ENCODE results near the gene ELF4. TPM values are rescaled to one million over a fixed set of nuclear protein-coding genes. Genes with fewer than 3 reads are reported as not detected.
A peak's percentile ranks its signal among the peaks of the same experiment; 100 is the strongest.

Gene ELF4
- polyA plus RNA-seq, 1 donor from 2014 or later, result not detected

DNA sequence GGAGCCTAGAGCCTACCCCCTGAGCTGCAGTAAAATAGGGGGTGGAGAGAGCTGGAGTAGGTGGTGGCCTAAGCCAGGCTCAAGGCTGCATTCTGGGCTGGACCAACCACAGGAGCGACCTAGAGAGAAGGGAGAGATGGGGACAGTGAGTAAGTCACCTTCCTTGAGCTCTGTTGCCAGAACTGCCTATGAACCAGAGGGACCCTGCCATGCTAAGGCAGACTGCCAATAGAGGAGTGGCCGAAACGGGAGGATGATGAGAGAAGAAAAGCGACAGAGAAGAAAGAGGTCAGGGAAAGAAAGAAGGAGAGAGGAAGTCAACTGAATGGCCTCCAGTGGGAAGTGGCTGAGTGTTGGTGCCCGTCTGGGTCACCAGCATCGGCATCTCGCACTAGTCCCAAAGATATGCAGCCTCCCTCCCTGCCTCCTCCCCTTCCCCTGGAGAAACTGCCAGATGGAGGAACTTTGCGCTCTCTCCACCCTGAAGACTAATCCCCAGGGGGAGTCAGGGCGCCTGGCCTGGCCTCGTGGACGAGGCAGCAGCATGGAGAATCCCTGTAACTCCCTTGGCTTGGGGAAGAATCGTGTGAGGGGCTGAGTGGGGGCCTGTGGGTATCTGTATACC lies 28.8 kb downstream of the ELF4 start (continued):
- no peak for TF ChIP-seq EP300 (conservative IDR thresholded peaks at IDR 0.05; ENCODE audit: poor library complexity, severe bottlenecking)

GRCh38 chrX:130080791-130081367 lies 29.4 kb downstream of the ELF4 start:
- H3K9ac ChIP-seq (ENCODE audit: low read length), result no peak overlapping the region
- no peaks in the 10 kb centered on the region for H3K36me3 ChIP-seq (ENCODE audit: insufficient read depth, low read length)
- no peaks in the 10 kb centered on the region for H3K9me3 ChIP-seq (ENCODE audit: low read length)
- H3K4me2 ChIP-seq (ENCODE audit: low read length), result no peak overlapping the region
- no peaks in the 10 kb centered on the region for H3K9me2 ChIP-seq (ENCODE audit: insufficient read depth, low read length)
- H3K27ac ChIP-seq (ENCODE audit: low read length), result no peak overlapping the region
- no peak overlapping the region for H2AFZ ChIP-seq (ENCODE audit: low read depth, low read length)
- no peaks in the 10 kb centered on the region for H3F3A ChIP-seq (ENCODE audit: insufficient read depth, low read length, poor library complexity, severe bottlenecking)
- H3K79me2 ChIP-seq (replicated peaks; ENCODE audit: insufficient read depth, low read length), result no peaks in the 10 kb centered on the region
- H4K20me1 ChIP-seq (ENCODE audit: insufficient read depth), result no peaks in the 10 kb centered on the region
- no peaks in the 10 kb centered on the region for H3K27me3 ChIP-seq (ENCODE audit: insufficient read depth, low read depth, low read length)
- H3K4me3 ChIP-seq (ENCODE audit: low read length), result no peak overlapping the region
- TF ChIP-seq EP300 (conservative IDR thresholded peaks at IDR 0.05; ENCODE audit: poor library complexity, severe bottlenecking), result no peak
- TF ChIP-seq EZH2 (IDR thresholded peaks at IDR 0.05; ENCODE audit: borderline replicate concordance, insufficient read depth, low read length, poor library complexity, severe bottlenecking), result no peak
- no peak for TF ChIP-seq SMC3 (conservative IDR thresholded peaks at IDR 0.05; ENCODE audit: poor library complexity)
- TF ChIP-seq POLR2AphosphoS5 (IDR thresholded peaks at IDR 0.05), result no peak
- TF ChIP-seq, protein P1, sequence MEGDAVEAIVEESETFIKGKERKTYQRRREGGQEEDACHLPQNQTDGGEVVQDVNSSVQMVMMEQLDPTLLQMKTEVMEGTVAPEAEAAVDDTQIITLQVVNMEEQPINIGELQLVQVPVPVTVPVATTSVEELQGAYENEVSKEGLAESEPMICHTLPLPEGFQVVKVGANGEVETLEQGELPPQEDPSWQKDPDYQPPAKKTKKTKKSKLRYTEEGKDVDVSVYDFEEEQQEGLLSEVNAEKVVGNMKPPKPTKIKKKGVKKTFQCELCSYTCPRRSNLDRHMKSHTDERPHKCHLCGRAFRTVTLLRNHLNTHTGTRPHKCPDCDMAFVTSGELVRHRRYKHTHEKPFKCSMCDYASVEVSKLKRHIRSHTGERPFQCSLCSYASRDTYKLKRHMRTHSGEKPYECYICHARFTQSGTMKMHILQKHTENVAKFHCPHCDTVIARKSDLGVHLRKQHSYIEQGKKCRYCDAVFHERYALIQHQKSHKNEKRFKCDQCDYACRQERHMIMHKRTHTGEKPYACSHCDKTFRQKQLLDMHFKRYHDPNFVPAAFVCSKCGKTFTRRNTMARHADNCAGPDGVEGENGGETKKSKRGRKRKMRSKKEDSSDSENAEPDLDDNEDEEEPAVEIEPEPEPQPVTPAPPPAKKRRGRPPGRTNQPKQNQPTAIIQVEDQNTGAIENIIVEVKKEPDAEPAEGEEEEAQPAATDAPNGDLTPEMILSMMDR (IDR thresholded peaks at IDR 0.05; ENCODE audit: poor library complexity, severe bottlenecking), result no peak
- no peak for TF ChIP-seq MXI1 (conservative IDR thresholded peaks at IDR 0.05; ENCODE audit: poor library complexity, severe bottlenecking)
- TF ChIP-seq TAF1 (IDR thresholded peaks at IDR 0.05; ENCODE audit: low read depth), result no peak
- TF ChIP-seq, protein P2, sequence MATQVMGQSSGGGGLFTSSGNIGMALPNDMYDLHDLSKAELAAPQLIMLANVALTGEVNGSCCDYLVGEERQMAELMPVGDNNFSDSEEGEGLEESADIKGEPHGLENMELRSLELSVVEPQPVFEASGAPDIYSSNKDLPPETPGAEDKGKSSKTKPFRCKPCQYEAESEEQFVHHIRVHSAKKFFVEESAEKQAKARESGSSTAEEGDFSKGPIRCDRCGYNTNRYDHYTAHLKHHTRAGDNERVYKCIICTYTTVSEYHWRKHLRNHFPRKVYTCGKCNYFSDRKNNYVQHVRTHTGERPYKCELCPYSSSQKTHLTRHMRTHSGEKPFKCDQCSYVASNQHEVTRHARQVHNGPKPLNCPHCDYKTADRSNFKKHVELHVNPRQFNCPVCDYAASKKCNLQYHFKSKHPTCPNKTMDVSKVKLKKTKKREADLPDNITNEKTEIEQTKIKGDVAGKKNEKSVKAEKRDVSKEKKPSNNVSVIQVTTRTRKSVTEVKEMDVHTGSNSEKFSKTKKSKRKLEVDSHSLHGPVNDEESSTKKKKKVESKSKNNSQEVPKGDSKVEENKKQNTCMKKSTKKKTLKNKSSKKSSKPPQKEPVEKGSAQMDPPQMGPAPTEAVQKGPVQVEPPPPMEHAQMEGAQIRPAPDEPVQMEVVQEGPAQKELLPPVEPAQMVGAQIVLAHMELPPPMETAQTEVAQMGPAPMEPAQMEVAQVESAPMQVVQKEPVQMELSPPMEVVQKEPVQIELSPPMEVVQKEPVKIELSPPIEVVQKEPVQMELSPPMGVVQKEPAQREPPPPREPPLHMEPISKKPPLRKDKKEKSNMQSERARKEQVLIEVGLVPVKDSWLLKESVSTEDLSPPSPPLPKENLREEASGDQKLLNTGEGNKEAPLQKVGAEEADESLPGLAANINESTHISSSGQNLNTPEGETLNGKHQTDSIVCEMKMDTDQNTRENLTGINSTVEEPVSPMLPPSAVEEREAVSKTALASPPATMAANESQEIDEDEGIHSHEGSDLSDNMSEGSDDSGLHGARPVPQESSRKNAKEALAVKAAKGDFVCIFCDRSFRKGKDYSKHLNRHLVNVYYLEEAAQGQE (IDR thresholded peaks at IDR 0.05; ENCODE audit: borderline replicate concordance), result no peak
- no peak for TF ChIP-seq RAD21 (conservative IDR thresholded peaks at IDR 0.05)

- Histone ChIP-seq H3K4me3 (ENCODE audit: low read length) (no peak overlapping the region), H3K27me3 (ENCODE audit: insufficient read depth, low read depth, low read length) (no peaks in the 10 kb centered on the region), H4K20me1 (ENCODE audit: insufficient read depth) (no peaks in the 10 kb centered on the region), H3K9me3 (ENCODE audit: low read length) (no peaks in the 10 kb centered on the region), H3K36me3 (ENCODE audit: insufficient read depth, low read length) (no peaks in the 10 kb centered on the region), H3F3A (ENCODE audit: insufficient read depth, low read length, poor library complexity, severe bottlenecking) (no peaks in the 10 kb centered on the region), H2AFZ (ENCODE audit: low read depth, low read length) (no peak overlapping the region), H3K4me2 (ENCODE audit: low read length) (no peak overlapping the region), H3K9ac (ENCODE audit: low read length) (no peak overlapping the region), H3K9me2 (ENCODE audit: insufficient read depth, low read length) (no peaks in the 10 kb centered on the region), H3K27ac (ENCODE audit: low read length) (no peak overlapping the region), H3K79me2 (replicated peaks; ENCODE audit: insufficient read depth, low read length) (no peaks in the 10 kb centered on the region)
- TF ChIP-seq SMC3 (conservative IDR thresholded peaks at IDR 0.05; ENCODE audit: poor library complexity) (peak; percentile 65), RAD21 (conservative IDR thresholded peaks at IDR 0.05) (peak; percentile 73), EP300 (conservative IDR thresholded peaks at IDR 0.05; ENCODE audit: poor library complexity, severe bottlenecking) (no peak), TAF1 (IDR thresholded peaks at IDR 0.05; ENCODE audit: low read depth) (no peak), POLR2AphosphoS5 (IDR thresholded peaks at IDR 0.05) (no peak), MXI1 (conservative IDR thresholded peaks at IDR 0.05; ENCODE audit: poor library complexity, severe bottlenecking) (no peak), EZH2 (IDR thresholded peaks at IDR 0.05; ENCODE audit: borderline replicate concordance, insufficient read depth, low read length, poor library complexity, severe bottlenecking) (no peak)
- TF ChIP-seq, protein P1 (IDR thresholded peaks at IDR 0.05; ENCODE audit: poor library complexity, severe bottlenecking), result peak; percentile 71
- TF ChIP-seq, protein P2 (IDR thresholded peaks at IDR 0.05; ENCODE audit: borderline replicate concordance), result no peak
Measured at GRCh38 chrX:130079824-130080406, 30.4 kb downstream of the ELF4 start.

Data from neural cell (in vitro differentiated cells).